H9 (cell line): ENCODE data around the gene FLNA. TPM values are rescaled to one million over a fixed set of nuclear protein-coding genes. Genes with fewer than 3 reads are reported as not detected.

Experiments used
- DNase-seq: peaks from one replicate; pipeline ENCODE4 v3.0.0-alpha.2; 2017
- H2AFZ ChIP-seq: one replicate; pipeline ENCODE4 v1.6.1; 2013; ENCODE audit warnings: mild to moderate bottlenecking, low read length, control low read depth, moderate library complexity
- H2AK5ac ChIP-seq: 2 replicates; pipeline ENCODE4 v1.6.1; 2013; ENCODE audit warnings: low read length, control low read depth, mixed read lengths; ENCODE audit not compliant: insufficient read length
- H2BK120ac ChIP-seq: one replicate; pipeline ENCODE4 v1.6.1; 2013; ENCODE audit warnings: low read depth, mild to moderate bottlenecking, low read length, control low read depth, inconsistent platforms; ENCODE audit not compliant: poor library complexity, severe bottlenecking
- H2BK12ac ChIP-seq: 2 replicates; pipeline ENCODE4 v1.6.1; 2013; ENCODE audit warnings: low read length, control low read depth, mixed read lengths, low read depth; ENCODE audit not compliant: insufficient read length
- H2BK15ac ChIP-seq: 2 replicates; pipeline ENCODE4 v1.6.1; 2013; ENCODE audit warnings: low read depth, low read length, control low read depth
- H2BK20ac ChIP-seq: one replicate; pipeline ENCODE4 v1.6.1; 2013; ENCODE audit warnings: low read depth, mild to moderate bottlenecking, low read length, control low read depth, inconsistent platforms; ENCODE audit not compliant: poor library complexity, severe bottlenecking
- H2BK5ac ChIP-seq: 2 replicates; pipeline ENCODE4 v1.6.1; 2013; ENCODE audit warnings: low read length, control low read depth, mixed read lengths; ENCODE audit not compliant: insufficient read length
- H3K14ac ChIP-seq: 2 replicates; pipeline ENCODE4 v1.6.1; 2013; ENCODE audit warnings: low read length, control low read depth; ENCODE audit not compliant: insufficient read depth
- H3K18ac ChIP-seq: 2 replicates; pipeline ENCODE4 v1.6.1; 2013; ENCODE audit warnings: low read depth, mild to moderate bottlenecking, mixed read lengths, low read length, control low read depth; ENCODE audit not compliant: insufficient read length
- H3K23ac ChIP-seq: 2 replicates; pipeline ENCODE4 v1.6.1; 2013; ENCODE audit warnings: low read length, control low read depth, mixed read lengths, low read depth; ENCODE audit not compliant: insufficient read length
- H3K23me2 ChIP-seq: 2 replicates; pipeline ENCODE4 v1.6.1; 2013; ENCODE audit warnings: low read depth, mild to moderate bottlenecking, mixed read lengths, low read length, control low read depth; ENCODE audit not compliant: insufficient read length, poor library complexity, severe bottlenecking
- H3K27ac ChIP-seq: 2 replicates; pipeline ENCODE4 v1.5.1; 2013; ENCODE audit warnings: low read length, control low read depth, mixed read lengths, low read depth; ENCODE audit not compliant: insufficient read length
- H3K27me3 ChIP-seq: 2 replicates; pipeline ENCODE4 v1.6.1; 2013; ENCODE audit warnings: low read length, control low read depth, inconsistent platforms; ENCODE audit not compliant: insufficient read depth
- H3K4ac ChIP-seq: 2 replicates; pipeline ENCODE4 v1.6.1; 2013; ENCODE audit warnings: low read depth, mild to moderate bottlenecking, control low read depth, inconsistent platforms, low read length, moderate library complexity
- H3K4me1 ChIP-seq: 2 replicates; pipeline ENCODE4 v1.6.1; 2013; ENCODE audit warnings: low read length, control low read depth, inconsistent platforms; ENCODE audit not compliant: insufficient read depth
- H3K4me2 ChIP-seq: 2 replicates; pipeline ENCODE4 v1.6.1; 2013; ENCODE audit warnings: low read length, control low read depth, mixed read lengths; ENCODE audit not compliant: insufficient read length, insufficient read depth
- H3K56ac ChIP-seq: 2 replicates; pipeline ENCODE4 v1.6.1; 2013; ENCODE audit warnings: low read depth, mild to moderate bottlenecking, mixed read lengths, low read length, control low read depth; ENCODE audit not compliant: insufficient read length
- H3K79me1 ChIP-seq: 2 replicates; pipeline ENCODE4 v1.6.1; 2013; ENCODE audit warnings: low read depth, mild to moderate bottlenecking, moderate library complexity, low read length, control low read depth, inconsistent platforms; ENCODE audit not compliant: insufficient read depth, poor library complexity, severe bottlenecking
- H3K79me2 ChIP-seq: 2 replicates; pipeline ENCODE4 v1.6.1; 2013; ENCODE audit warnings: low read length, control low read depth, inconsistent platforms; ENCODE audit not compliant: insufficient read depth
- H3K9ac ChIP-seq: 2 replicates; pipeline ENCODE4 v1.6.1; 2013; ENCODE audit warnings: low read length, control low read depth, mixed read lengths; ENCODE audit not compliant: insufficient read length; ENCODE audit errors: extremely low read depth
- H3K9me3 ChIP-seq: one replicate; pipeline ENCODE4 v1.6.1; 2013; ENCODE audit warnings: low read depth, low read length, inconsistent platforms; ENCODE audit not compliant: control insufficient read depth
- H3T11ph ChIP-seq: one replicate; pipeline ENCODE4 v1.6.1; 2013; ENCODE audit warnings: mild to moderate bottlenecking, low read length, control low read depth, inconsistent platforms
- H4K20me1 ChIP-seq: one replicate; pipeline ENCODE4 v1.6.1; 2013; ENCODE audit not compliant: control insufficient read depth, insufficient read length, insufficient read depth
- H4K5ac ChIP-seq: 2 replicates; pipeline ENCODE4 v1.6.1; 2013; ENCODE audit warnings: low read depth, mild to moderate bottlenecking, mixed read lengths, low read length, control low read depth; ENCODE audit not compliant: insufficient read length
- H4K8ac ChIP-seq: replicated peaks from 2 replicates; pipeline ENCODE4 v1.6.1; 2013; ENCODE audit warnings: low read length, control low read depth, mixed read lengths, low read depth; ENCODE audit not compliant: insufficient read length
- H4K91ac ChIP-seq: 2 replicates; pipeline ENCODE4 v1.6.1; 2013; ENCODE audit warnings: low read depth, mild to moderate bottlenecking, moderate library complexity, mixed read lengths, low read length, control low read depth; ENCODE audit not compliant: insufficient read length
- H3K27ac Mint-ChIP-seq, 3 experiments: 2 replicates in 2 of 3; 3 replicates in 1 of 3; pipeline ENCODE4 v1.8.0; 2020 to 2021; ENCODE audit warnings: mixed read lengths in 3 of 3, mild to moderate bottlenecking in 1 of 3, moderate library complexity in 1 of 3
- H3K27me3 Mint-ChIP-seq: 2 replicates; pipeline ENCODE4 v1.8.0; 2021; ENCODE audit warnings: low read depth, mild to moderate bottlenecking, moderate library complexity, mixed read lengths
- H3K36me3 Mint-ChIP-seq, 3 experiments: 2 replicates in 2 of 3; 3 replicates in 1 of 3; pipeline ENCODE4 v1.8.0; 2020 to 2021; ENCODE audit warnings: low read depth in 3 of 3, mixed read lengths in 3 of 3; ENCODE audit not compliant: insufficient read depth in 1 of 3
- H3K4me1 Mint-ChIP-seq, 2 experiments: 2 replicates each; pipeline ENCODE4 v1.8.0; 2020; ENCODE audit warnings: mixed read lengths in 2 of 2
- H3K4me3 Mint-ChIP-seq, 2 experiments: 2 replicates in 1 of 2; 3 replicates in 1 of 2; pipeline ENCODE4 v1.8.0; 2020 to 2021; ENCODE audit warnings: mild to moderate bottlenecking in 2 of 2, mixed read lengths in 2 of 2, moderate library complexity in 1 of 2
- H3K9me3 Mint-ChIP-seq, 2 experiments: 2 replicates in 1 of 2; 3 replicates in 1 of 2; pipeline ENCODE4 v1.8.0; 2020; ENCODE audit warnings: mild to moderate bottlenecking in 2 of 2, mixed read lengths in 2 of 2, moderate library complexity in 1 of 2
- CTCF ChIP-seq: fragments of 200-600 bp; sonication (generic); conservative IDR thresholded peaks from 3 replicates; pipeline ENCODE4 v1.8.0; 2021; ENCODE audit warnings: antibody characterized with exemption, mild to moderate bottlenecking
- WGBS: extraction: QIAGEN DNeasy Blood & Tissue Kit; methylation state at CpG from one replicate; pipeline ENCODE4 v1.1.7; 2013; ENCODE audit warnings: missing lambda C conversion rate, low lambda C conversion rate, mixed read lengths; ENCODE audit not compliant: insufficient read length; ENCODE audit errors: extremely low coverage; 5-methylcytosine and 5-hydroxymethylcytosine counted together
- total RNA-seq: library from RNA; stranded (reverse); gene quantifications from 2 replicates; pipeline ENCODE4 v1.2.1, GENCODE V29; 2021

Gene FLNA
- total RNA-seq, 1 experiment from 2014 or later, result 957 TPM

- Histone ChIP-seq H4K20me1 (peaks cover 3% of the 10 kb centered on the region), H3T11ph (no peak overlapping the region), H3K79me2 (no peaks in the 10 kb centered on the region), H3K14ac (no peak overlapping the region), H3K18ac (no peak overlapping the region), H2BK120ac (no peak overlapping the region), H2BK5ac (no peak overlapping the region), H4K91ac (no peak overlapping the region), H2BK20ac (no peak overlapping the region), H3K27ac (no peak overlapping the region), H4K5ac (no peak overlapping the region), H3K4me2 (no peak overlapping the region), H3K79me1 (no peaks in the 10 kb centered on the region), H3K23me2 (no peaks in the 10 kb centered on the region), H3K56ac (no peak overlapping the region), H2AFZ (no peak overlapping the region), H3K9me3 (peaks cover 29% of the 10 kb centered on the region), H2BK15ac (no peak overlapping the region), H3K4me1 (no peaks in the 10 kb centered on the region), H2BK12ac (no peak overlapping the region), H3K9ac (no peak overlapping the region), H2AK5ac (no peak overlapping the region), H3K23ac (no peak overlapping the region), H3K4ac (no peak overlapping the region), H4K8ac (no peak overlapping the region), H3K27me3 (no peaks in the 10 kb centered on the region)
- Mint-ChIP-seq H3K27ac (no peak overlapping the region), H3K36me3 (peaks cover 40 to 83% (median 75%) of the 10 kb centered on the region in 3 experiments), H3K9me3 (peaks cover 51 to 56% of the 10 kb centered on the region in 2 experiments), H3K4me1 (no peaks in the 10 kb centered on the region), H3K4me3 (no peak overlapping the region), H3K27me3 (peaks cover 2% of the 10 kb centered on the region)
- no peak for DNase-seq
- TF ChIP-seq CTCF, result no peak
- no CpG with 5 or more reads among the region's 13 CpGs for WGBS
Measured at GRCh38 chrX:154354516-154354915, 19.9 kb downstream of the FLNA start.
